ENCODE measurements around the gene FGF22.
"Not testable (repeated sequence)": the region's sequence is repeated elsewhere in the genome, so short reads cannot be mapped to it uniquely, and the experiment has no call there.

FGF22 gene

GRCh38 chr19:658059-658839, 18.6 kb downstream of the FGF22 start:
- no peak overlapping the region for H3K4me3 ChIP-seq (ENCODE audit: low read depth, low read length)

DNA sequence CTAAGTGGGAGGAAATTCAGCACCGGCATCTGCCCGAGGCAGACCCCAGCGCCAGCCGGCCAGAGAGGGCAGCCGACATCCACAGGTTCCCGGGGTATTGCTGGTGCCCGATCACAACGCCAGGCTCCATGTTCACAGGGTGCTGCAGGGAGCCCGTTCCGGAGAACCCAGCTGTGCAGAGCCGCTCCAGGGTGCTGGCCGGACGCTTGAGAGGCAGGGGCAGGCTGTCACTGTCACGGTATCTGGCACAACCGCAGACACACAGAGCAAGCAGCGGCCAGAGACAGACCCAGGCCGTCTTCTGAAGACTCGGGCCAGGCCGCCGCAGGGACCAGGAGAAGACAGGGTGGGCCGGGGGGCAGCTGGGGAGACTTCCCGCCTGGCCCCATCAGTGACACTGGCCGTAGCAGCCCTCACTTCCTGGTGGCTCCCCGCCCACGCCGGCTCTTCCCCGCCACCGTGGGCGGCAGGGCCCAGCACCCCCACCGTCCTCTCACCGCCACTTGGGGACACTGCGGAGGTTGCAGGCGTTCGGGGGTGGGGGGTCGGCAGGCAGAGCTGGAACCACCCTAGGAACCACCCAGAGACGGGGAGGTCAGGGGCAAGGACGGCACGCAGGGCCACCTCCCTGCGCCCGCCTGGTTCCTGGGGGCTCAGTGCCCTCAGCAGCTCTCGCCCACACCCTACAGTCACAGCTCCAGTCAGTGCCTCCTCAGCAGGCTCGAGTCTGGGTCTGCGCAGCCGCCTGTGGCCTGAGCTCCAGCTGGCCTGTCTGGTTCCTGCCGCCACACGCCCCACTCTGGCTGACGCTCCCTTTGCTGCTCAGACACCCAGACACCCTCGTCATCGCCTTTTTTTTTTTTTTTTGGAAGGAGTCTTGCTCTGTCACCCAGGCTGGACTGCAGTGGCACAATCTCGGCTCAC, 19.5 kb downstream of the FGF22 start:
- no peak overlapping the region for H3K4me3 ChIP-seq (ENCODE audit: low read depth, low read length)

DNA sequence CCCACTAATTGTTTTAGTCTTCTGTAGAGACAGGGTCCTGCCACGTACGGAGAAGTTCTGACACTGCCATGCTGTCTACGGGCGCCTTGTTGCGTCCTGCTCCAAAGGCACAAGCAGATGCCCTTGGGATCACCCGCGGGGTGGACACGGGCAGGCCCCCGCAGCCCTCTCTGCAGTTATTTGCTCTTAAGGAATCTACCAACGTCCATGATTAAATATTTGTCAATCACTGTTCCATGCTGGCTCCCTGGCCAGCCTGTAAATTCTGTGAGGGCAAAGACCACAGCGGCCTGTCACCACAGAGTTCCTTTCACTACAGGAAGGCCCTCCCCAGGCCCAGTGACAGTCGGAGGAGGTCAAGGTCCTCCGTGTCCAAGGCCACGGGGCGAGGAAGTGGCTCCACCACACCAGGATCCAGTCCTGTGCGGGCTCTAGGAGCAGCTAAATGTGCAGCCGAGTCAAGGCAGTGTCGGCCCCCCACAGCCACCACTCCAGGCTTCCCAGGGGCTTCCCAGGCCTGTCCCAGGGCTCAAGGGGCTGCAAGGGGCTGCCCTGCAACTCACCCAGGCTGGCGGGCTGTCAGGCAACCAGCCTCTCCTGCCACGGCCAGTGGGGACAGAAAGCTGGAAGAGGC, 21.2 kb downstream of the FGF22 start:
- H3K4me3 ChIP-seq (ENCODE audit: low read depth, low read length): no peak overlapping the region

DNA sequence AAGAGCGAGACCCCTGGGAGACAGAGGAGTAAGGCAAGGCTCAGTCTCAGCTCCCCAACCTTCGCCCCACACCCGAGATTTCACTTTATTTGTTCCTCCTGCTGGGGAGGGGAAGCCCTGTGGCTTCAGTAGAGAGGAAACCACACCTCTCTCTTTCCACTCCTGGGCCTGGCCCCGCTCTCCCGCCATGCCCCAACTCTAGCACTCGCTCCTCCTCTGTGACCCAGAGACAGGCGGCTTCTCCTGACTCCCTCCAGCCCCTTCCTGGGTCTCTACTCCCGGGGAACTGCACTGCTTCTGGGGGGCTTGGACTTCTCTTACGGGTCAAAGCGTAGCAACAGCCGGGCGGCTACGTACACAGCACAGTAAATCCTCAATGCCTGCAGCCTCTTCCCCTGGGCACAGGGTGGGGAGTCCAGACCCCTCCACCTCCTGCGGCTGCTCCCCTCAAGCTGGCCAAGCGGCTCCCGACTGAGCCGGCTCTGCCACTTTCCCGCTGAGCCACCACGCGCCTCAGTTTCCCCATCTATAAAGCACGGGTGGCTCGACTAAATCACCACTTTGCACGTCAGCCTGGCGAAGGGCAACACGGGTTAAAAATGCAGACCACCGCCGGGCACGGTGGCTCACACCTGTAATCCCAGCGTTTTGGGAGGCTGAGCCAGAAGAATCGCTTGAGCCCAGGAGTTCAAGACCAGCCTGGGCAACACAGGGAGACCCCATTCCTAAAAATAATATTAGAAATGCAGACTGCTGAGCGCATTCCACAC, 21.9 kb downstream of the FGF22 start:
- peak overlapping the region; percentile 83 for H3K4me3 ChIP-seq (ENCODE audit: low read depth, low read length)

- peak overlapping the region; percentile 83 for H3K4me3 ChIP-seq (ENCODE audit: low read depth, low read length)
These were observed 22.7 kb downstream of the FGF22 start for GRCh38 chr19:662207-662961.

DNA sequence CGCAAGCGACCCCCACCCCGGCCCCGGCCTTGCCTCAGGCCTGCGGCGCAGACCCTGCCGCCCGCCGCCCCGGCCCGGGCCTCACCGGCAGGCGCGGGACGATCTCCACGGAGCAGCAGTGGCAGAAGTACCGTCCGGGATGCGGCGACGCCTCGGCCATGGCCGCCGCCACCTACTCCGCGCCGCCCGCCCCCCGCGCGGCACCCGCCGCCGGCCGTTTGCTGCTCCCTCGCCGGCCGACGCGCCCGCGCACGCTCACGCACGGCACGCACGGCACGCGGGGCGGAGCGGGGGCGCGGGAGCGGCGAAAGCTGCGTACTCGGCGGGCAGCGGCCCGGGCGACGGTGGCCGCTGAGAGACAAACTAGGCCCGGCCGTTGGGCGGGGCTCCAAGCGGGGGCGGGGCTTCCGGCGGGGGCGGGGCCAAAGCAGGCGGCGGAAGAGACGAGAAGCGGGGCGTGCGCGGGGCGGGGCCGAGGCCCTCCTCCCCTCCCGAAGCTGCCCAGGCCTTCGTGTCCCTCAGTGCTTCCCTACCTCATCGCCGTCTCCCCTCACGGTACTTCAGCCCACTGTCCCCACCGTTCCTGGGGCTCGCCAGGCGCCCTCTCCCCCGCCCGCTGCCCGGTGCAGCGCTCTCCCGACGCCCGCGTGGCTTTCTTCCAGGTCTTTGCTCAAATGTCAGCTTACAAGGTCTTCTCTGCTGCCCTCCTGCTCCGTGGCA, 23.4 kb downstream of the FGF22 start, which contains the start of gene RNF126:
RNF126 (minus strand) TSS at position 253 of the 720 bp plus-strand sequence; CDS start at position 160, 93 bp downstream.
- peak within 1 kb of the TSS; percentile 83 for H3K4me3 ChIP-seq (ENCODE audit: low read depth, low read length)

- H3K4me3 ChIP-seq (ENCODE audit: low read depth, low read length): peak overlapping the region; percentile 18
These were observed 24.0 kb downstream of the FGF22 start for GRCh38 chr19:663682-664117.

DNA sequence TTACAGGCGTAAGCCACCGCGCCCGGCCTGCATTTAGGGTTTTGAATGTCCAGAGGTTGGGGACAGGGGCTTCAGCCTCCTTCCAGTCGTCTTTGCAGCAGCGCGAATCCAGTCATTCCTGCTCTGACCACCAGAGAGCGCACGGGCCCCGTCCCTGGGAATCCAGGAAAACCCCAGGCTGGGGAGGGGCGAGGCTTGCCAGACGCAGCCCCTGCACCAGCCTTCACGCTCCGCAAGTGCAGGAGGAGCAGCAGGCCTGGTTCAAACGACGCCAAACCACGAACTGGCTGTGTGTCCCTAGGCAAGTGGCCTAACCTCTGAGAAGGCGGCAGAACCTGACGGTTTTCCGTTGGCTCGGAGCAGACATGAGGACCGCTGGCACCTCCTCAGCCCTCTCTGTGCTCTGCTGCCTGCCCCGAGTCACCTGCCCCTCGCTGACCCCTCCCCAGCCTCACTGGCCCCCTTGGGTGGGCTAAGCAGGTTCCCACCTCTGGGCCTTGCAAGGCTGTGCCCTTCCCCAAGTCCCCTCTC, 25.3 kb downstream of the FGF22 start:
- H3K4me3 ChIP-seq (ENCODE audit: low read depth, low read length): no peak overlapping the region

DNA sequence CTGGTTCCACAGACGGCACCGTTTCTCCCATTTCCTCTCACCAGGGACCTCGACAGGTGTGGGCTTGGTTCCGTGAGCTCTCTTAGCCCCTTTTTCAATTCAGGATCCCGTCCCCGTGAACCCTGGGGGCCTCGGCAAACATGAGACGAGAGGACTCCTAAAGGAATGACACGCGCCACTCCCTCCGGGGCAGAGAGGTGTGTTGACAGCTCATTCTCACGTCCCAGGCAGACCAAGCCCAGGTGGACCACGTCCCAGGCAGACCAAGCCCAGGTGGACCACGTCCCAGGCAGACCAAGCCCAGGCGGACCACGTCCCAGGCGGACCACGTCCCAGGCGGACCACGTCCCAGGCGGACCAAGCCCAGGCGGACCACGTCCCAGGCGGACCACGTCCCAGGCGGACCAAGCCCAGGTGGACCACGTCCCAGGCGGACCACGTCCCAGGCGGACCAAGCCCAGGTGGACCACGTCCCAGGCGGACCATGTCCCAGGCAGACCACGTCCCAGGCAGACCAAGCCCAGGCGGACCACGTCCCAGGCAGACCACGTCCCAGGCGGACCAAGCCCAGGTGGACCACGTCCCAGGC, 27.4 kb downstream of the FGF22 start:
- not testable (repeated sequence) for H3K4me3 ChIP-seq (ENCODE audit: low read depth, low read length)

- H3K4me3 ChIP-seq (ENCODE audit: low read depth, low read length): not testable (repeated sequence)
These were observed 29.2 kb downstream of the FGF22 start for GRCh38 chr19:668675-669434.

- H3K4me3 ChIP-seq (ENCODE audit: low read depth, low read length): no peak overlapping the region
These were observed 31.0 kb downstream of the FGF22 start for GRCh38 chr19:670609-671075.

DNA sequence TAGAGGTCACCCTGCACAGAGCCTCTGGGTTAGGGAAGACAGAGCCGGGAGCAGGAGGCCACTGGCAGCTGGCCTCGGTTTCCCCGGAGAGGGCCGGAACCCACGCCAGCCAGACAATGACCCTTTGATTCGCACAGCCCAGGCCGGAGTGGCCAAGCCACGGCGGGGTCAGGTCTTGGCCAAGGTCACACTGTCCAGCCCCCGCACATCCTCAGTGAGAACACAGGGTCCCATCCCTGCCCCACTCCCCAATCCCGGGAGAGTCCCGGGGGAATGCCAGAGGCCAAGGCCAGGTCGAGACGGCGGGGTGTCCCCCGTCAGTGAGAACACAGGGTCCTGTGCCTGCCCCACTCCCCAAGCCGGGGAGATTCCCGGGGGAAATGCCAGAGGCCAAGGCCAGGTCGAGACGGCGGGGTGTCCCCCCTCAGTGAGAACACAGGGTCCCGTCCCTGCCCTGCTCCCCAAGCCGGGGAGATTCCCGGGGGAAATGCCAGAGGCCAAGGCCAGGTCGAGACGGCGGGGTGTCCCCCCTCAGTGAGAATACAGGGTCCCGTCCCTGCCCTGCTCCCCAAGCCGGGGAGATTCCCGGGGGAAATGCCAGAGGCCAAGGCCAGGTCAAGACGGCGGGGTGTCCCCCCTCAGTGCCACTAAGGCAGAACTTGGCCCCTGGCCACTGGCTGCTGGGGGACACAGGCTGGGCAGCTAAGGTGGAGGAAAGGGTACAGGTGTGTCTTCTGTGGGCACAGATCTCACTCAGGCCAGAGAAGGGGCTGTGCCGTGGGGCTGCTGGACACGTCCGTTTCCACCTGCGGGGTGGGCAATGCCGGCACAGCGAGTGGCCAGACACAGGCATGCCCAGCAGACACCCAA, 34.8 kb downstream of the FGF22 start:
- no peak overlapping the region for H3K4me3 ChIP-seq (ENCODE audit: low read depth, low read length)

DNA sequence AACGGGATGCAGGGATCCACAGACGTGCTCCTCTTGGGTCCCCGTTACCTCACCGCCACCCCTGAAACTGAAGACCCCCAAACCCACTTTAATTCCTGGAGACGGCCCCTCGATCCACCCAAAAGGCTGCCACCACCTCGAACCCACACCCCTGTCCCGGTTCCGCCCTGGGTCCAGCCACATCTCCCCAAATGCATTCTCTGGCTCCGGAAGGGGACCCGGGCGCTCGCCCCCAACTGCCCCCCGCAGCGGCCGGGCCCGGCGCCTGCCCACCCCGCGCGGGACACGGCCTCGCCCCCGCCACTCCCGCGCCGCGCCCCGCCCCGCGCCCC, 36.3 kb downstream of the FGF22 start:
- H3K4me3 ChIP-seq (ENCODE audit: low read depth, low read length): no peak overlapping the region

- no peak within 1 kb of the TSS for H3K4me3 ChIP-seq (ENCODE audit: low read depth, low read length)
These were observed 36.8 kb downstream of the FGF22 start, which contains the start of gene FSTL3 for GRCh38 chr19:676339-677105. FSTL3 (plus strand) TSS chr19:676392; CDS start chr19:676424, 32 bp downstream.

- no peak overlapping the region for H3K4me3 ChIP-seq (ENCODE audit: low read depth, low read length)
These were observed 37.5 kb downstream of the FGF22 start for GRCh38 chr19:677201-677600.

Measured in iPS-11a (cell line).